Activated naive CD4-positive, alpha-beta T cell treated with Interleukin-2 at 50 U/mL for 16 hours (primary cell): Measurements from ENCODE around the gene RAB4A.

Experiments
- DNase-seq: peaks from one replicate; pipeline ENCODE4 v3.0.0-alpha.2; 2020

Gene RAB4A

GRCh38 chr1:229298887-229299503, 28.1 kb downstream of the RAB4A start:
- no peak for DNase-seq

- no peak for DNase-seq
Observed at GRCh38 chr1:229300099-229300757, 29.3 kb downstream of the RAB4A start.

- no peak for DNase-seq
Observed at GRCh38 chr1:229302740-229303139, 31.8 kb downstream of the RAB4A start.

DNA sequence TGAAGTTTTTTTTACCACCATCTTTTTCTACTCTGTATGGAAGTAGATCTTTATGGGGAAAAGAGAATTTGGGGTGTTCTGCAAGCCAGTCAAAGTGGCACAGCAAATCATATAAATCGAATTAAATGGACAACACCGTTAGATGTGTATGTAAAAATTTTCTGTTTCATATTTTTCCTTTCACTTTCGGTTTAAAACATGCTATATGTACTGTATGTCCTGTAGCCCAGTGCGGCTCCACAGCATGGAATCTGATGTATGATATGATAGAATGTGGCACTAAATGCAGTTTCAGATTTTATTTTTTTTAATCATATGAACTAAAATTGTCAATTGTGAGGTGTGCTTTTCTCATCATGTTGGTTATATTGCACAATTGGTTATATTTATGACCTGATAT, 32.9 kb downstream of the RAB4A start:
- no peak for DNase-seq

DNA sequence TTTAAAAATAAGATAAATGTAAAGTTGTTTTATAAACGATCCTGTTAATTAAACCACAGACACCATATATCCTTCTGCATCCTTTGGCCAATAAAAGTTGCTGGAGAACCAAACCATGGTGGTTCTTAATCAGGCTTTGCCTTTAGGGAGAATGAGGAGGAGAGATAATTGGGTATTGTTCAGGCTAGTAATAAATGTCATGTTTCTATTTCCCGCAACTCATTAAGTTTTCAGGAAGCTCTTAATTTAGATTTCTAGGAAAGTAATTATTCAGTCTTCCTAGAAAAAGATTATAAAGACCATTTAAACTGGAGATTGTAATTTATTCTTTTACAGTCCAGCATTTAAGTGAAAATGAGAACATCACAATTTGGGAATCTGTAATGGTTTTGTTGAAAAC, 34.5 kb downstream of the RAB4A start:
- no peak for DNase-seq

GRCh38 chr1:229309074-229309473, 38.2 kb downstream of the RAB4A start:
- no peak for DNase-seq

- no peak for DNase-seq
Observed at GRCh38 chr1:229309684-229310083, 38.8 kb downstream of the RAB4A start.

DNA sequence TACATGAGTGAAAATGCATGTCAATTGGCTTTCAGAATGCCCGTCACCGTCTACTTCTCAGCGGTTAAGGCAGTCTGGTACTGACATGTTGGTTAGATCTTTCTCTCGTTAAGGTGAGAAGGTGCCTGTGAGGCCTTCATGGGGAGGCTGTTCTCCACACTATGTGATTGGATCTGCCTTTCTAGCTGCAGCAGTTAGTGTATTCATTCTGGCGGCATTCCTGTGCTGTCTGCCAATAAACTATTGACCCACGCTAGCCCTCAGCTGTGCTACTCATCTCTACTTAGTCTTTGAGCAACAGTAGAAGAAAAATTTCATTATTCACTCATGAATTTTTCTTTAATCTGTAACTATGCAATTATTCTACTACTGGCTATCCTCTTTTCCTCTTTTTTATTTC, 39.9 kb downstream of the RAB4A start:
- DNase-seq = no peak

- DNase-seq = no peak
Observed at GRCh38 chr1:229316166-229316565, 45.3 kb downstream of the RAB4A start.

DNA sequence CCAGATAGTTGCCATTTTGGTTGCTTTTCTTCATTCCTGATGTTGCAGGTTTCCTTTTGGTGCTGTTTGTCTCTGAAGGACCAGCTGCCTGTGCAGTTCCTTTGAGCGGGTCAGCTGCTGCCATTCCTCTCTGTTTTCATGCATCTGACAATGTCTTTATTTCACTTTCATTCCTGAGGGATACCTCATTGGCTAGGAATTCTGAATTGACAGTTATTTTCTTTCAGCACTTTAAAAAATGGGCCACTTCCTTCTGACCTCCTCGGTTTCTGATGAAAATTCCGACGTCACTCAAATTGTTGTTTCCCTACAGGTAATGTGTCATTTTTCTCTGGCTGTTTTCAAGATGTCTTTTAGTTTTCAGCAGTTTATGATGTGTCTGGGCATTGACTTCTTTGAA, 47.1 kb downstream of the RAB4A start:
- no peak for DNase-seq

DNA sequence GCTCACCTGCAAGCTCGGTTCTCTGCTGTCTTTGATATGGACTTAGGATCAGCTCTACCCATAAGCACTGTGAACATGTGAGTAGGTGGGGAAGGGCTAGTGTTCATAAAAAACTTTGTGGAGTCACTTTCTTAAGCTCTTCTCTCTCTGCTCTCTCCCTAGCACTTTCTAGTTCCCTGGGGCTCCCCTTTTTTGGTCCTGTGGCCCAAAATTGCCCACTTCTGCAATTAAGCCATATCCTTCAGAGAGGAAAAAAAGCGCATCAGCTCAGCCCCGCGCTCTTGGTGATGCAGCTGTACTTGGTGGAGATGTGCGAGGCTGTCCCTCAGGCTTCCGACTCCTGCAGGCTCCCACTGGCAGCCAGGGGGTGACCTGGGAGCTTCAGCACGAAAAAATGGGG, 48.6 kb downstream of the RAB4A start:
- DNase-seq = no peak

GRCh38 chr1:229323201-229323600, 52.3 kb downstream of the RAB4A start:
- no peak for DNase-seq

DNA sequence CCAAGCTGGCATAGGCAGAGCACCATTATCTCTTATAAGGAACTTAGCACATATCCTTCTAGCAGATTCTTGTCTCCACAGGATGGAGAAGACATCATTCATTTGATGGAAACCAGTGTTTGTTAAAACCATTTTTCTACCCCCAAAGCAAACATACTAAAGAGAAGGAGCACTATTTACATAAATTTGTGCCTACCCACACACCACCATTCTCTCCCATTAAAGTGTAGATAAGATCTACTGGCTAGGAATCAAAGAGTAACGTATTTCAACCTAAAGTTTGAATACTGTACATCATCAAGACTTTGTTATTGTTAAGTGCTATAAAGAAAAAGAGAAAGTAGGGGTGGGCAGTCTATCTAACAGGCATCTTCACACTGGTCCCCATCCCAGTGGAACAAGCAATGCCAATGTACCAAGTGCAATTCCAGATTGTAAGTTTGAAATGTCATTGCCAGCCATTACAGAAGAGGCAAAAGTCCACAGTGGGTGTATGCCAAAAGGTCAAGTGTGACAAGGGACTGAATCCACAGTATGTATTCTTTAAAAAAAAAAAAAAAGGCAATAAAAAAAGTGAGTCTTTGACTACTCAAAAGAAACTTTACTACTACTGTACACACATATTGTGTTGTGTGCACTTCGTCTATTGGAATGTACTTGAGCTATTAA, 53.1 kb downstream of the RAB4A start:
- no peak for DNase-seq

- DNase-seq = no peak
Observed at GRCh38 chr1:229325401-229325800, 54.5 kb downstream of the RAB4A start.

DNA sequence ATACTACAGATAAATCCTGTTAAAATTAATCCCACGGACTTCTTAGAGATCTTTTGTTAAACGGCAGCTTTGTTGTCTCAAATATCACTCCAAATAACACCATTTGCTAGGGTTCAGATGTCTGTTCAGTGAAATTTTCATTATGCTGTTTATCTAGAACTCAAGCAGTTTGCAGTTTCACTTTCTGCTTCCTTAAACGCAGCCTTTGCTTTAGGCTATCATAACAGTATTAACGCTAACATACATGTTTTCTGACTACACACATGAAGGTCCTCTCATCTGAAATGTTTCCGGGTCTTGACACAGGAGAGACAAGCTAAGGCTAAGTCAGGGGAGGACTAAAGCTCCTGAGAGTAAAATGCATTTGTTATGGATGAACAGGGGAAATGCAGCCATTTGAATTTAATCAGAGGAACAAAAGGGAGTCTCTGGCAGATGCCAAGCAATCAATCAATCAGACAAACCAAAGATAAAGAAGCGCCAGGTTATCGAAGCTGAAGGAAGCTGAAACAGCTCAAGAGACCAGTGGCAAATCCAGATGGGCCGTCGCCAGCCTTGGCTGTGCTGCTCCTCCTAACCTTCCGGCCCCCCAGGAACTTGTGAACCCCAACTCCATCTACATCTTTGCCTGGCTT, 55.1 kb downstream of the RAB4A start:
- no peak for DNase-seq

GRCh38 chr1:229326601-229327000, 55.7 kb downstream of the RAB4A start:
- DNase-seq = no peak

DNA sequence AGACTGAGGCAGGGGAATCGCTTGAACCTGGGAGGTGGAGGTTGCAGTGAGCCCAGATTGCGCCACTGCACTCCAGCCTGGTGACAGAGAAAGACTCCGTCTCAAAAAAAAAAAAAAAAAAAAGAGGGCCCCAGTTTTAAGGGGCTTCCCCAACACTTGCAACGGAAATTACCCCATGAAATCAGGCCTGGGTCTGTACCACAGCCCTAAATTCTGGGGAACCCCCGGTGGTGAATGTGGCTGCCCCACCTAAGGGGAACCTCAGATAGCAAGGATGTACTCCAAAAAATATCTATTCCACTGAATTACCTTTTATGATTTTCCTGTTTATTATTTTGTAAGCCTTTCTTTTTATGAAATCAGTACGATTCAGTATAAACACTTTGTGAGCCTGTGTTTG, 56.9 kb downstream of the RAB4A start:
- DNase-seq = peak; percentile 38

GRCh38 chr1:229328598-229329362, 57.9 kb downstream of the RAB4A start:
- DNase-seq = no peak

DNA sequence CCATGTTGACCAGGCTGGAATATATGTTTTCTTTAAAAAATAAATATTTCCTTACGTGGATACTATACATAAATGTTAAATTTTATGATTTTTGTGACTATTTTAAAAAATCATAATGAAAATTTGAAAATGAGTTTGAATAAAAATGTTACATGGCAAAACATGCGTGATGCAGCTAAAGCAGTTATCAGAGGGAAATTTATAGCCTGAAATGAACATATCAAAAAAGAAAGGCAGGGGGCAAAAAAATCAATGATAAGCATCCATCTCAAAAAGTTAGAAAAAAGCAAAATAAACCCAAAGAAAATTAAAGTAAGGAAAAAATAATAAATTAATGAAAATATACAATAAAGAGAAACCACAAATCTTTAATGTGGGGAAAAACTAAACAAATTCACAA, 63.4 kb downstream of the RAB4A start:
- DNase-seq = no peak

DNA sequence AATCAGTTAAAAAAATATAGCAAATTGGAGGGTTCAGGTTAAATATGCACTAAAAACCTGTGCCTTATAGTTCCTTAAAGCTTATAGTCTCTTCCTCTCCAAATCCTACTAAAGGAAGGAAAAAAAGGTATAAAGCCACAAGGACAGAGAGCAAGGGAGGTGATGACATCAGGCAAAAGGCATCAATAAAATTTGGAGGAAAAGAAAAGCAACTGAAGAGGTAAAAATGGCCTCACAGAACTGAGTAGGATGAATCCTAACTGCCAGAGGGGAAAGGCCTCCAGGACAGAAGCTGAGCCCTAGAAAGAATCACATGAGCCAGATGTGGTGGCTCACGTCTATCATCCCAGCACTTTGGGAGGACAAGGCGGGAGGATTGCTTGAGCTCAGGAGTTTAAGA, 63.8 kb downstream of the RAB4A start:
- no peak for DNase-seq

- DNase-seq = no peak
Observed at GRCh38 chr1:229336345-229336744, 65.4 kb downstream of the RAB4A start.

DNA sequence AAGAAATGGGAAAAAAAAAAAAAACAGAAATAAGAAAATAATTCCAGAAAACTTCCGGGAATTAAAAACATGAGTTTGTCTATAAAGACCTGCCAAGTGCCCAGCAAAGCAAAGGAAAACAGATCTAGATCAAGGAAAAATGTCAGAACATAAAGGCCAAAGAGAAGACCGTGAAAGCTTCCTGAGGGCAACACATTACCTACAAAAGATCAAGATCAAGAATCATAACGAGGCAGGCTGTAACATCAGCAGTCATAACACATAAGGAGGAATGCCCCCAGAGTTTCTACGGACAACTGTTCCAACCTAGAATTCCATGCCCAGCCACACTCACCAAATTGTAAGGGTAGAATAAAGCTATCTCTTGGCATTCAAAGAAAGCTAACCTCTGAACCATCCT, 68.2 kb downstream of the RAB4A start:
- no peak for DNase-seq

- DNase-seq = peak; percentile 51
Observed at GRCh38 chr1:229339520-229339919, 68.6 kb downstream of the RAB4A start.
